Psoas muscle (tissue), 8 donors: ENCODE measurements around the gene RNU7-1. TPM values are rescaled to one million over a fixed set of nuclear protein-coding genes. Genes with fewer than 3 reads are reported as not detected.
A peak's percentile ranks its signal among the peaks of the same experiment; 100 is the strongest.

Experiments used
- ATAC-seq, 4 donors: fragments of 200-7000 bp; cut with Tn5 transposase; one replicate each; pipeline ENCODE4 v1.9.1; 2020; ENCODE audit warnings: moderate library complexity in 3 of 4, mild to moderate bottlenecking in 2 of 4
- DNase-seq, 2 donors: peaks; one replicate each; pipeline ENCODE4 v3.0.0-alpha.2; 2020
- H3K27ac ChIP-seq: fragments of 200-600 bp; one replicate; pipeline ENCODE4 v1.8.0; 2022
- H3K27me3 ChIP-seq, 3 donors: fragments of 200-600 bp in 1 of 3; one replicate each; pipeline versions ENCODE4 v1.6.1 to v1.8.0; 2013 to 2022; ENCODE audit warnings: low read length in 2 of 3, mild to moderate bottlenecking in 2 of 3, moderate library complexity in 1 of 3; ENCODE audit not compliant: insufficient read depth in 3 of 3
- H3K36me3 ChIP-seq, 2 donors: fragments of 200-600 bp in 1 of 2; one replicate each; pipeline versions ENCODE4 v1.6.1 to v1.8.0; 2013 to 2022; ENCODE audit warnings: low read depth in 1 of 2, mild to moderate bottlenecking in 1 of 2, moderate library complexity in 1 of 2; ENCODE audit not compliant: insufficient read depth in 1 of 2
- H3K4me1 ChIP-seq: fragments of 200-600 bp; one replicate; pipeline ENCODE4 v1.8.0; 2022
- H3K4me3 ChIP-seq: fragments of 200-600 bp; one replicate; pipeline ENCODE4 v1.8.0; 2022; ENCODE audit warnings: mild to moderate bottlenecking
- H3K9me3 ChIP-seq: fragments of 200-600 bp; one replicate; pipeline ENCODE4 v1.8.0; 2022
- CTCF ChIP-seq: fragments of 200-600 bp; IDR thresholded peaks from one replicate; pipeline ENCODE4 v1.8.0; 2022; ENCODE audit warnings: antibody characterized with exemption
- WGBS, 3 donors: extraction: QIAGEN DNeasy Blood & Tissue Kit; methylation state at CpG; one replicate each; pipeline versions ENCODE4 v1.1.6 to v1.1.7; 2013; 5-methylcytosine and 5-hydroxymethylcytosine counted together
- intact Hi-C, 2 donors: fragments of 100-400 bp; cut with DNase I; formaldehyde crosslinking; loops; one replicate each; pipeline versions ENCODE4 v1.11.0 to v1.14.2; 2022
- long read RNA-seq, 2 donors: library from polyadenylated mRNA; unstranded; transcript quantifications; one replicate each; pipeline ENCODE4 v2.0.0, GENCODE V29; 2021
- polyA plus RNA-seq, 3 donors: library from polyadenylated mRNA; stranded (reverse); fragments of 200-250 nt; gene quantifications; one replicate each; pipeline ENCODE4 v1.2.3, GENCODE V29; 2013
- total RNA-seq, 4 donors: library from RNA; stranded (reverse); fragmentation: NEBNext Ultra II Directional in 2 of 4; extraction: Animal tissue kit (Norgen Biotek cat#: 25700) in 2 of 4; gene quantifications; one replicate each; pipeline versions ENCODE4 v1.2.1 to v1.2.4, GENCODE V29; 2021 to 2023
- donor health status: healthy with polysubstance abuse.
- donor health status: DM: no; HTN: no; CAD: no; lungs with moderate emphysema.
- donor health status: Bipolar disorder and iron deficiency.
- donor health status: healthy.
- donor health status: DM: yes; HTN: yes; CAD: no.
- donor health status: DM: no; HTN: no; CAD: no.
- donor health status: DM: no; HTN: no; CAD: no.
- donor health status: DM: yes; HTN: yes; CAD: no.

RNU7-1 gene
- total RNA-seq, result not detected
- not detected for polyA plus RNA-seq
- long read RNA-seq, donor 1, result 0 reads
- long read RNA-seq, donor 2, result 0 reads

DNA sequence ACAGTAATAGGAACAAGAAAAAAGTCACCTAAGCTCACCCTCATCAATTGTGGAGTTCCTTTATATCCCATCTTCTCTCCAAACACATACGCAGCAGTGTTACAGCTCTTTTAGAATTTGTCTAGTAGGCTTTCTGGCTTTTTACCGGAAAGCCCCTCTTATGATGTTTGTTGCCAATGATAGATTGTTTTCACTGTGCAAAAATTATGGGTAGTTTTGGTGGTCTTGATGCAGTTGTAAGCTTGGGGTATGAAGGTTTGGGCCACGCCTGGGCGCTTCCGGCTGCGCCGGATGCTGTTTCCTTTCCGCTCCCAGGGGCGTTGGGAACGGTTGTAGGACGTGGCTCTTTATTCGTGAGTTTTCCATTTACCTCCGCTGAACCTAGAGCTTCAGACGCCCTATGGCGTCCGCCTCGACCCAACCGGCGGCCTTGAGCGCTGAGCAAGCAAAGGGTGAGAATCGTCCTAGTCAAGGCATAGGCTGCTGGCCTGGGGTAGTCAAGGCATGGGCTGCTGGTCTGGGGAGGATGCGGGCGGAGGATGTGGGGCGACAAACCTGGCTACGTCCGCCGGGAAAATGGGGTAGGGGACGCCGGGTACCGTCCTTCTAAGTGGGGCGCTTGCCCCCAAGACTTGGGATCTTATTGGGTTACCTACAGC lies at the start of gene RNU7-1, which contains the start of gene C12orf57:
Gene RNU7-1, plus strand, starts transcription at position 95 of the 659 bp plus-strand sequence.
Gene C12orf57, plus strand, starts transcription at position 301 of the 659 bp plus-strand sequence. Its CDS starts 100 bp downstream, at position 401.
- peak within 1 kb of the TSS; percentile 75 for H3K4me3 ChIP-seq
- intact Hi-C loops, result loop anchor here in 1 of 2 donors (1.0 to 2.0 kb wide), 5 partner anchors 17 to 170 kb away; partner anchors contain the start of genes C1RL, EMG1, LPCAT3 and PHB2
- no peak for TF ChIP-seq CTCF
- H3K9me3 ChIP-seq, result no peaks in the 10 kb centered on the region
- peak; percentile 79 to 88 for DNase-seq
- no peaks in the 10 kb centered on the region for H3K27me3 ChIP-seq
- peak; percentile 69 to 75 (median 70) for ATAC-seq
- WGBS, 3 donors, result 0 to 1% (median 0%) methylated on average over 25 to 31 of the region's 31 CpGs
- H3K36me3 ChIP-seq, result peaks cover 0 to 47% of the 10 kb centered on the region in 2 donors
- H3K27ac ChIP-seq, result peak within 1 kb of the TSS; percentile 95
- peaks cover 29% of the 10 kb centered on the region for H3K4me1 ChIP-seq

- Histone ChIP-seq H3K4me3 (no peak overlapping the region), H3K27me3 (no peaks in the 10 kb centered on the region), H3K4me1 (no peaks in the 10 kb centered on the region), H3K36me3 (no peaks in the 10 kb centered on the region), H3K9me3 (no peaks in the 10 kb centered on the region), H3K27ac (no peak overlapping the region)
- TF ChIP-seq CTCF, result no peak
- intact Hi-C loops, result no loop called here
- DNase-seq, result no peak
- WGBS, 3 donors, result 87 to 93% (median 87%) methylated on average over 3 of the region's 3 CpGs
- no peak for ATAC-seq
Observed at GRCh38 chr12:6894321-6894720, 49.3 kb upstream of the RNU7-1 start.

- Histone ChIP-seq H3K27ac (no peak overlapping the region), H3K36me3 (no peaks in the 10 kb centered on the region), H3K4me3 (no peak overlapping the region), H3K27me3 (no peaks in the 10 kb centered on the region), H3K9me3 (no peaks in the 10 kb centered on the region), H3K4me1 (no peaks in the 10 kb centered on the region)
- intact Hi-C loops, result loop anchor here in 1 of 2 donors (5.0 kb wide), 1 partner anchor 375 kb away; no protein-coding TSS in a partner anchor
- ATAC-seq (no peak), DNase-seq (no peak)
- 51 to 62% (median 59%) methylated on average over 6 of the region's 6 CpGs for WGBS, 3 donors
- no peak for TF ChIP-seq CTCF
Observed at GRCh38 chr12:6896846-6897435, 46.7 kb upstream of the RNU7-1 start.

- Histone ChIP-seq H3K27me3 (no peaks in the 10 kb centered on the region), H3K36me3 (no peaks in the 10 kb centered on the region), H3K27ac (no peak overlapping the region), H3K4me3 (no peak overlapping the region), H3K9me3 (no peaks in the 10 kb centered on the region), H3K4me1 (peaks cover 5% of the 10 kb centered on the region)
- WGBS, 3 donors, result 69 to 79% (median 72%) methylated on average over 5 of the region's 5 CpGs
- TF ChIP-seq CTCF, result no peak
- ATAC-seq (no peak), DNase-seq (no peak)
- intact Hi-C loops, result loop anchor here in 1 of 2 donors (5.0 kb wide), 1 partner anchor 373 kb away; no protein-coding TSS in a partner anchor
Observed at GRCh38 chr12:6899427-6899826, 44.2 kb upstream of the RNU7-1 start.
